ENCODE measurements around the gene CORO2B. TPM values are rescaled to one million over a fixed set of nuclear protein-coding genes. Genes with fewer than 3 reads are reported as not detected.

The CORO2B gene
- total and polyA plus RNA-seq, 5 donors, result 5.8 to 13.7 (median 11.1) TPM

GRCh38 chr15:68543165-68544008 is 35.4 kb upstream of the CORO2B start:
- intact Hi-C loops (cut with DNase I), result no loop called here

GRCh38 chr15:68546318-68546717 is 32.5 kb upstream of the CORO2B start:
- WGBS, result 93% methylated on average over 2 of the region's 2 CpGs
- ATAC-seq, result no peak
- H3K27me3 ChIP-seq (ENCODE audit: control insufficient read depth, insufficient read depth), result no peaks in the 10 kb centered on the region
- intact Hi-C loops (cut with DNase I), result no loop called here
- H3K4me1 ChIP-seq (ENCODE audit: control insufficient read depth, insufficient read depth, low read length), result peaks cover 4% of the 10 kb centered on the region
- no peak overlapping the region for H3K4me3 ChIP-seq (ENCODE audit: low read length)
- H3K9me3 ChIP-seq (ENCODE audit: control insufficient read depth, low read length), result no peaks in the 10 kb centered on the region
- DNase-seq, result no peak
- H3K27ac ChIP-seq (ENCODE audit: low read length), result no peak overlapping the region

More at GRCh38 chr15:68543165-68544008, 35.4 kb upstream of the CORO2B start:
- peak overlapping the region; percentile 81 for H3K27ac ChIP-seq (ENCODE audit: low read length)
- WGBS, result 63% methylated on average over 8 of the region's 8 CpGs
- peaks cover 4% of the 10 kb centered on the region for H3K4me1 ChIP-seq (ENCODE audit: control insufficient read depth, insufficient read depth, low read length)
- H3K9me3 ChIP-seq (ENCODE audit: control insufficient read depth, low read length), result peaks cover 1% of the 10 kb centered on the region
- H3K27me3 ChIP-seq (ENCODE audit: control insufficient read depth, insufficient read depth), result no peaks in the 10 kb centered on the region
- no peak overlapping the region for H3K4me3 ChIP-seq (ENCODE audit: low read length)
- peak; percentile 95 to 97 for ATAC-seq
- peak; percentile 59 to 78 (median 77) for DNase-seq

- Histone ChIP-seq H3K9me3 (ENCODE audit: control insufficient read depth, low read length) (no peaks in the 10 kb centered on the region), H3K4me1 (ENCODE audit: control insufficient read depth, insufficient read depth, low read length) (peaks cover 7% of the 10 kb centered on the region), H3K27ac (ENCODE audit: low read length) (no peak overlapping the region), H3K27me3 (ENCODE audit: control insufficient read depth, insufficient read depth) (no peaks in the 10 kb centered on the region), H3K4me3 (ENCODE audit: low read length) (no peak overlapping the region)
- ATAC-seq (no peak), DNase-seq (no peak)
- whole genome bisulfite sequencing, result 81% methylated on average over 3 of the region's 3 CpGs
- intact Hi-C loops (cut with DNase I), result no loop called here
These were observed 30.4 kb upstream of the CORO2B start for GRCh38 chr15:68548364-68548763.

- DNase-seq, result no peak
- peaks cover 2% of the 10 kb centered on the region for H3K4me1 ChIP-seq (ENCODE audit: control insufficient read depth, insufficient read depth, low read length)
- WGBS, result 76% methylated on average over 9 of the region's 9 CpGs
- no peaks in the 10 kb centered on the region for H3K9me3 ChIP-seq (ENCODE audit: control insufficient read depth, low read length)
- H3K27me3 ChIP-seq (ENCODE audit: control insufficient read depth, insufficient read depth), result no peaks in the 10 kb centered on the region
- no peak overlapping the region for H3K4me3 ChIP-seq (ENCODE audit: low read length)
- intact Hi-C loops (cut with DNase I), result loop anchor here in 3 of 4 donors (5.0 to 10.0 kb wide), 5 partner anchors 245 to 377 kb away; no protein-coding TSS in a partner anchor
- H3K27ac ChIP-seq (ENCODE audit: low read length), result no peak overlapping the region
- no peak for ATAC-seq
These were observed 28.8 kb upstream of the CORO2B start for GRCh38 chr15:68550004-68550403.

- H3K27ac ChIP-seq (ENCODE audit: low read length), result no peak overlapping the region
- H3K9me3 ChIP-seq (ENCODE audit: control insufficient read depth, low read length), result no peaks in the 10 kb centered on the region
- H3K4me3 ChIP-seq (ENCODE audit: low read length), result no peak overlapping the region
- ATAC-seq, result peak; percentile 25 to 35
- intact Hi-C loops (cut with DNase I), result loop anchor here in 3 of 4 donors (5.0 to 10.0 kb wide), 5 partner anchors 246 to 377 kb away; no protein-coding TSS in a partner anchor
- DNase-seq, result peak; percentile 66 to 91 (median 85)
- H3K27me3 ChIP-seq (ENCODE audit: control insufficient read depth, insufficient read depth), result no peaks in the 10 kb centered on the region
- 46% methylated on average over 20 of the region's 20 CpGs for WGBS
- H3K4me1 ChIP-seq (ENCODE audit: control insufficient read depth, insufficient read depth, low read length), result peaks cover 2% of the 10 kb centered on the region
These were observed 28.1 kb upstream of the CORO2B start for GRCh38 chr15:68550498-68551295.

- Histone ChIP-seq H3K4me1 (ENCODE audit: control insufficient read depth, insufficient read depth, low read length) (peaks cover 2% of the 10 kb centered on the region), H3K9me3 (ENCODE audit: control insufficient read depth, low read length) (no peaks in the 10 kb centered on the region), H3K4me3 (ENCODE audit: low read length) (no peak overlapping the region), H3K27ac (ENCODE audit: low read length) (no peak overlapping the region), H3K27me3 (ENCODE audit: control insufficient read depth, insufficient read depth) (no peaks in the 10 kb centered on the region)
- DNase-seq (no peak), ATAC-seq (no peak)
- intact Hi-C loops (cut with DNase I), result loop anchor here in 3 of 4 donors (5.0 to 10.0 kb wide), 5 partner anchors 246 to 376 kb away; no protein-coding TSS in a partner anchor
- 83% methylated on average over 5 of the region's 5 CpGs for WGBS
These were observed 27.5 kb upstream of the CORO2B start for GRCh38 chr15:68551296-68551635.

GRCh38 chr15:68552344-68552743 is 26.4 kb upstream of the CORO2B start:
- Histone ChIP-seq H3K4me1 (ENCODE audit: control insufficient read depth, insufficient read depth, low read length) (peaks cover 2% of the 10 kb centered on the region), H3K27ac (ENCODE audit: low read length) (no peak overlapping the region), H3K27me3 (ENCODE audit: control insufficient read depth, insufficient read depth) (no peaks in the 10 kb centered on the region), H3K9me3 (ENCODE audit: control insufficient read depth, low read length) (no peaks in the 10 kb centered on the region), H3K4me3 (ENCODE audit: low read length) (no peak overlapping the region)
- ATAC-seq (no peak), DNase-seq (no peak)
- 59% methylated on average over 6 of the region's 6 CpGs for WGBS
- intact Hi-C loops (cut with DNase I), result loop anchor here in 3 of 4 donors (5.0 to 10.0 kb wide), 5 partner anchors 248 to 375 kb away; no protein-coding TSS in a partner anchor

- no peaks in the 10 kb centered on the region for H3K9me3 ChIP-seq (ENCODE audit: control insufficient read depth, low read length)
- no peak for DNase-seq
- intact Hi-C loops (cut with DNase I), result loop anchor here in 3 of 4 donors (5.0 to 10.0 kb wide), 5 partner anchors 248 to 375 kb away; no protein-coding TSS in a partner anchor
- WGBS, result 29% methylated on average over 6 of the region's 6 CpGs
- no peak overlapping the region for H3K27ac ChIP-seq (ENCODE audit: low read length)
- H3K27me3 ChIP-seq (ENCODE audit: control insufficient read depth, insufficient read depth), result no peaks in the 10 kb centered on the region
- peaks cover 2% of the 10 kb centered on the region for H3K4me1 ChIP-seq (ENCODE audit: control insufficient read depth, insufficient read depth, low read length)
- no peak for ATAC-seq
- no peak overlapping the region for H3K4me3 ChIP-seq (ENCODE audit: low read length)
These were observed 26.0 kb upstream of the CORO2B start for GRCh38 chr15:68552773-68553172.

- intact Hi-C loops (cut with DNase I), result loop anchor here in 3 of 4 donors (5.0 to 10.0 kb wide), 5 partner anchors 249 to 374 kb away; no protein-coding TSS in a partner anchor
- Histone ChIP-seq H3K4me1 (ENCODE audit: control insufficient read depth, insufficient read depth, low read length) (peaks cover 2% of the 10 kb centered on the region), H3K9me3 (ENCODE audit: control insufficient read depth, low read length) (no peaks in the 10 kb centered on the region), H3K27me3 (ENCODE audit: control insufficient read depth, insufficient read depth) (no peaks in the 10 kb centered on the region), H3K4me3 (ENCODE audit: low read length) (no peak overlapping the region), H3K27ac (ENCODE audit: low read length) (no peak overlapping the region)
- 78% methylated on average over 8 of the region's 8 CpGs for WGBS
- ATAC-seq (no peak), DNase-seq (no peak)
These were observed 25.3 kb upstream of the CORO2B start for GRCh38 chr15:68553314-68553993.

- DNase-seq, result peak in 2 of 3 donors; percentile 57 to 71
- peak in 1 of 2 donors; percentile 26 for ATAC-seq
- intact Hi-C loops (cut with DNase I), result loop anchor here in 3 of 4 donors (2.0 to 10.0 kb wide), 6 partner anchors 249 to 373 kb away; no protein-coding TSS in a partner anchor
- Histone ChIP-seq H3K4me3 (ENCODE audit: low read length) (no peak overlapping the region), H3K9me3 (ENCODE audit: control insufficient read depth, low read length) (no peaks in the 10 kb centered on the region), H3K4me1 (ENCODE audit: control insufficient read depth, insufficient read depth, low read length) (peaks cover 2% of the 10 kb centered on the region), H3K27ac (ENCODE audit: low read length) (no peak overlapping the region), H3K27me3 (ENCODE audit: control insufficient read depth, insufficient read depth) (no peaks in the 10 kb centered on the region)
- WGBS, result 49% methylated on average over 10 of the region's 10 CpGs
These were observed 24.6 kb upstream of the CORO2B start for GRCh38 chr15:68553994-68554720.

Measured in right cardiac atrium (tissue), 5 donors.